GM21825 (cell line): ENCODE results near the gene REG3G.
"Not testable (repeated sequence)": the region's sequence is repeated elsewhere in the genome, so short reads cannot be mapped to it uniquely, and the experiment has no call there.

Source experiments
- ATAC-seq: cut with Tn5 transposase; IDR thresholded peaks from one replicate; pipeline ENCODE4 v1.9.1; 2021; ENCODE audit warnings: mild to moderate bottlenecking, moderate library complexity; ENCODE audit not compliant: unreplicated experiment

Gene REG3G

GRCh38 chr2:79013629-79014028 lies 11.9 kb upstream of the REG3G start:
- no peak for ATAC-seq

- no peak for ATAC-seq
These were observed 9.2 kb upstream of the REG3G start for GRCh38 chr2:79016342-79016741.

GRCh38 chr2:79026061-79026460 lies 559 bp downstream of the REG3G start:
- no peak for ATAC-seq

GRCh38 chr2:79039944-79040343 lies 14.4 kb downstream of the REG3G start:
- ATAC-seq: no peak

- ATAC-seq: no peak
These were observed 15.5 kb downstream of the REG3G start for GRCh38 chr2:79041032-79041448.

GRCh38 chr2:79053486-79053885 lies 28.0 kb downstream of the REG3G start:
- ATAC-seq: not testable (repeated sequence)

- ATAC-seq: not testable (repeated sequence)
These were observed 29.3 kb downstream of the REG3G start for GRCh38 chr2:79054769-79055168.

GRCh38 chr2:79065201-79065600 lies 39.7 kb downstream of the REG3G start:
- ATAC-seq: no peak

- ATAC-seq: no peak
These were observed 45.6 kb downstream of the REG3G start for GRCh38 chr2:79071078-79071477.
